BJ (cell line): ENCODE measurements around the gene SCRT2. TPM values are rescaled to one million over a fixed set of nuclear protein-coding genes. Genes with fewer than 3 reads are reported as not detected.

Experiments used
- CTCF ChIA-PET: fragments of 350-600 bp; formaldehyde crosslinking; extraction: SDS; loops from one replicate; lab custom pipeline; 2021; ENCODE audit warnings: antibody characterized with exemption, inconsistent platforms; lab: Yijun Ruan, JAX
- POLR2A ChIA-PET: fragments of 300-600 bp; sonication (Branson Sonifier 250); formaldehyde crosslinking; extraction: SDS; loops from one replicate; lab custom pipeline; 2021; ENCODE audit warnings: antibody characterized with exemption; lab: Charles Lee
- DNase-seq: peaks from one replicate; pipeline ENCODE4 v3.0.0-alpha.2; 2011; ENCODE audit warnings: low read depth
- H3K27me3 ChIP-seq: 2 replicates; pipeline ENCODE4 v1.6.0; 2011; ENCODE audit warnings: low read length; ENCODE audit not compliant: control insufficient read depth, insufficient read depth
- H3K36me3 ChIP-seq: 2 replicates; pipeline ENCODE4 v1.5.1; 2011; ENCODE audit warnings: low read length; ENCODE audit not compliant: control insufficient read depth, insufficient read depth
- H3K4me3 ChIP-seq: 2 replicates; pipeline ENCODE4 v1.5.1; 2011; ENCODE audit warnings: low read depth, mild to moderate bottlenecking, control low read depth, low read length
- CTCF ChIP-seq: IDR thresholded peaks from 2 replicates; pipeline ENCODE4 v1.5.1; 2011; ENCODE audit warnings: low read depth, mild to moderate bottlenecking, control low read depth, inconsistent platforms, low read length, moderate library complexity; ENCODE audit not compliant: insufficient read depth
- polyA plus RNA-seq: library from polyadenylated mRNA; depleted of rRNA; stranded (reverse); fragments of >200 nt; gene quantifications from 2 replicates; pipeline ENCODE4 v1.2.3, GENCODE V29; 2011

Gene SCRT2
- polyA plus RNA-seq, 1 experiment: not detected

- no peak for TF ChIP-seq CTCF
- CTCF ChIA-PET: interaction anchor here (1.5 kb wide), 1 partner anchor 19 kb away, joined by 5 read pairs; no protein-coding TSS in a partner anchor
- POLR2A ChIA-PET: no interaction called here
- Histone ChIP-seq H3K4me3 (no peak overlapping the region), H3K36me3 (no peaks in the 10 kb centered on the region), H3K27me3 (peaks cover 7% of the 10 kb centered on the region)
- no peak for DNase-seq
These were observed 44.2 kb upstream of the SCRT2 start for GRCh38 chr20:719816-720215.

GRCh38 chr20:719068-719467 is 43.5 kb upstream of the SCRT2 start:
- ChIA-PET POLR2A (no interaction called here), CTCF (no interaction called here)
- H3K27me3 ChIP-seq: peaks cover 7% of the 10 kb centered on the region

GRCh38 chr20:717832-718231 is 42.2 kb upstream of the SCRT2 start:
- no peak for DNase-seq
- Histone ChIP-seq H3K27me3 (peaks cover 7% of the 10 kb centered on the region), H3K36me3 (no peaks in the 10 kb centered on the region), H3K4me3 (no peak overlapping the region)
- POLR2A ChIA-PET: no interaction called here
- no peak for TF ChIP-seq CTCF
- CTCF ChIA-PET: no interaction called here

More at GRCh38 chr20:719068-719467, 43.5 kb upstream of the SCRT2 start:
- TF ChIP-seq CTCF: no peak
- H3K36me3 ChIP-seq: no peaks in the 10 kb centered on the region
- no peak overlapping the region for H3K4me3 ChIP-seq
- no peak for DNase-seq

- no peak for TF ChIP-seq CTCF
- no peak for DNase-seq
- Histone ChIP-seq H3K4me3 (no peak overlapping the region), H3K36me3 (no peaks in the 10 kb centered on the region), H3K27me3 (peaks cover 5% of the 10 kb centered on the region)
- ChIA-PET POLR2A (no interaction called here), CTCF (no interaction called here)
These were observed 41.7 kb upstream of the SCRT2 start for GRCh38 chr20:717271-717670.

- Histone ChIP-seq H3K36me3 (no peaks in the 10 kb centered on the region), H3K27me3 (peaks cover 8% of the 10 kb centered on the region; the same call in 1 of the 2 replicates), H3K4me3 (no peak overlapping the region)
- no peak for DNase-seq
- POLR2A ChIA-PET: no interaction called here
- no peak for TF ChIP-seq CTCF
- CTCF ChIA-PET: interaction anchor here (0.8 kb wide), 1 partner anchor 11 kb away, joined by 3 read pairs; no protein-coding TSS in a partner anchor
These were observed 38.9 kb upstream of the SCRT2 start for GRCh38 chr20:714453-714852.
